ENCODE measurements around the gene ZNF300.
A peak's percentile ranks its signal among the peaks of the same experiment; 100 is the strongest.

The ZNF300 gene

GRCh38 chr5:150904479-150905311 is at the start of gene ZNF300:
Gene ZNF300 (minus strand): TSS chr5:150904980. CDS start chr5:150903155, 1,825 bp downstream.
- TF ChIP-seq POLR2A (IDR thresholded peaks at IDR 0.05; ENCODE audit: low read length) (no peak), GATA1 (IDR thresholded peaks at IDR 0.05; ENCODE audit: low read depth, low read length) (no peak)
- DNase-seq: peak; percentile 5 to 19

- no peak for TF ChIP-seq POLR2A (IDR thresholded peaks at IDR 0.05; ENCODE audit: low read length)
- no peak for TF ChIP-seq GATA1 (IDR thresholded peaks at IDR 0.05; ENCODE audit: low read depth, low read length)
- DNase-seq: no peak
Observed at GRCh38 chr5:150948539-150948938, 43.8 kb upstream of the ZNF300 start.

- DNase-seq: no peak
- TF ChIP-seq POLR2A (IDR thresholded peaks at IDR 0.05; ENCODE audit: low read length): no peak
- TF ChIP-seq GATA1 (IDR thresholded peaks at IDR 0.05; ENCODE audit: low read depth, low read length): no peak
Observed at GRCh38 chr5:150946351-150946905, 41.6 kb upstream of the ZNF300 start.

- DNase-seq: no peak
- TF ChIP-seq POLR2A (IDR thresholded peaks at IDR 0.05; ENCODE audit: low read length) (no peak), GATA1 (IDR thresholded peaks at IDR 0.05; ENCODE audit: low read depth, low read length) (no peak)
Observed at GRCh38 chr5:150945947-150946346, 41.2 kb upstream of the ZNF300 start.

- DNase-seq: no peak
- TF ChIP-seq GATA1 (IDR thresholded peaks at IDR 0.05; ENCODE audit: low read depth, low read length): no peak
- TF ChIP-seq POLR2A (IDR thresholded peaks at IDR 0.05; ENCODE audit: low read length): no peak
Observed at GRCh38 chr5:150945486-150945885, 40.7 kb upstream of the ZNF300 start.

GRCh38 chr5:150931368-150931965 is 26.7 kb upstream of the ZNF300 start:
- DNase-seq: no peak
- TF ChIP-seq POLR2A (IDR thresholded peaks at IDR 0.05; ENCODE audit: low read length) (no peak), GATA1 (IDR thresholded peaks at IDR 0.05; ENCODE audit: low read depth, low read length) (no peak)

GRCh38 chr5:150918613-150919012 is 13.8 kb upstream of the ZNF300 start:
- TF ChIP-seq GATA1 (IDR thresholded peaks at IDR 0.05; ENCODE audit: low read depth, low read length): no peak
- TF ChIP-seq POLR2A (IDR thresholded peaks at IDR 0.05; ENCODE audit: low read length): no peak
- DNase-seq: no peak

GRCh38 chr5:150912312-150912814 is 7.6 kb upstream of the ZNF300 start:
- TF ChIP-seq GATA1 (IDR thresholded peaks at IDR 0.05; ENCODE audit: low read depth, low read length) (no peak), POLR2A (IDR thresholded peaks at IDR 0.05; ENCODE audit: low read length) (no peak)

GRCh38 chr5:150905312-150905683 is 518 bp upstream of the ZNF300 start:
- no peak for DNase-seq
- TF ChIP-seq POLR2A (IDR thresholded peaks at IDR 0.05; ENCODE audit: low read length): no peak
- no peak for TF ChIP-seq GATA1 (IDR thresholded peaks at IDR 0.05; ENCODE audit: low read depth, low read length)

More at GRCh38 chr5:150912312-150912814, 7.6 kb upstream of the ZNF300 start:
- no peak for DNase-seq

GRCh38 chr5:150901446-150901845 is 3.3 kb downstream of the ZNF300 start:
- TF ChIP-seq POLR2A (IDR thresholded peaks at IDR 0.05; ENCODE audit: low read length) (no peak), GATA1 (IDR thresholded peaks at IDR 0.05; ENCODE audit: low read depth, low read length) (no peak)
- DNase-seq: no peak

GRCh38 chr5:150895431-150896428 is 9.1 kb downstream of the ZNF300 start:
- no peak for TF ChIP-seq POLR2A (IDR thresholded peaks at IDR 0.05; ENCODE audit: low read length)
- TF ChIP-seq GATA1 (IDR thresholded peaks at IDR 0.05; ENCODE audit: low read depth, low read length): no peak
- no peak for DNase-seq

GRCh38 chr5:150879358-150879757 is 25.4 kb downstream of the ZNF300 start:
- no peak for TF ChIP-seq GATA1 (IDR thresholded peaks at IDR 0.05; ENCODE audit: low read depth, low read length)
- no peak for TF ChIP-seq POLR2A (IDR thresholded peaks at IDR 0.05; ENCODE audit: low read length)
- DNase-seq: no peak

GRCh38 chr5:150862070-150862469 is 42.7 kb downstream of the ZNF300 start:
- no peak for DNase-seq
- TF ChIP-seq GATA1 (IDR thresholded peaks at IDR 0.05; ENCODE audit: low read depth, low read length) (no peak), POLR2A (IDR thresholded peaks at IDR 0.05; ENCODE audit: low read length) (no peak)

Data from erythroblast (primary cell).